HG03025 (cell line): ENCODE results near the gene RBP2.

Experiments used
- ATAC-seq: cut with Tn5 transposase; IDR thresholded peaks from one replicate; pipeline ENCODE4 v1.9.1; 2021; ENCODE audit warnings: mild to moderate bottlenecking, moderate library complexity; ENCODE audit not compliant: unreplicated experiment, low FRiP score

RBP2 gene

DNA sequence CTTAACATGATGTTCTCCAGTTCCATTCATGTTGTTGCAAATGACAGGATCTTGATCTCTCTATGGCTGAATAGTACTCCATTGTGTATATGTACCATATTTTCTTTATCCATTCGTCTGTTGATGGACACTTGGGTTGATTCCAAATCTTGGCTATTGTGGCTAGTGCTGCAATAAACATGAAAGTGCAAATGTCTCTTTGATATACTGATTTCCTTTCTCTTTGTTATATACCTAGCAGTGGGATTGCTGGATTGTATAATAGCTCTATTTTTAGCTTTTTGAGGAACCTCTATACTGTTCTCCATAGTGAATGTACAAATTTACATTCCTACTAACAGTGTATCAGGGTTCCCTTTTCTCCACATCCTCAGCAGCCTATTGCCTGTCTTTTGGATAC lies 5.9 kb upstream of the RBP2 start:
- ATAC-seq = no peak

DNA sequence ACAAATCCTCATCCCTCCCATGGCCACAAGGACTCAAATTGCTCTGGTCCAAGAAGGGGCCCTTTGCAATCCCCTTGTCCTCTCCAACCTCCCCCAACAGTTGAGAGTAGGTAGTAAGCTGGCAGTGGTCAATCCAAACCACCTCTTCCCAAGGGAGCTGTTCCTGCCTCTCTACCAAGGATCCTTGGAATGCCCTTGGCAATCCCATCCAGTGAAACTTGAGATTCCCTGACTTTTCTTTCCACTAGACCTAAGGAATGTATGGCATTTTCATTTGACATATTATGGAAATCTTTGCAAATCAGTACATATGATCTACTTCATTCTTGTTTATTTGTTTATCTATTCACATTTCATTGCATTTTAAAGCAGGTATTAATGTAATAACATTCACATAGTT lies 4.8 kb upstream of the RBP2 start:
- no peak for ATAC-seq

DNA sequence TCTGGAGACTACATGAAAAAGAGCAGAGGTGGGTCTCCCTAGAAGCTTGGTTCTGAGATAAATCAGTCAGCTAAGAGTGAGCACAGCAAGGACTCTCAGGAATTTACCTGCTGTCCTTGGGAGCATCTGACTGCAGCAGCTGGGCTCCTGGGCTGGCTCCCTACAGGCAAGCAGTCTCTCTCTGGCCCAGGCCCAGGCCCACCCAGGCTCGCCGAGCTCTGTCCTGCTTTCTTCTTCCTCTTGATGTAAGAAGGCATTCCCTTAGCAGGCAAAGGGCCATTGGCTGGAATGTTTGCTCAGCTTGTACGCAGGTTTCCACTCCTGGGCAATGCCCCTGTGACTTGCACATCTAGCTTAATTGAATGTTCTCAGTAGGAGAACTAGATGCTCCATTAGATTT lies 4.3 kb upstream of the RBP2 start:
- ATAC-seq = no peak

DNA sequence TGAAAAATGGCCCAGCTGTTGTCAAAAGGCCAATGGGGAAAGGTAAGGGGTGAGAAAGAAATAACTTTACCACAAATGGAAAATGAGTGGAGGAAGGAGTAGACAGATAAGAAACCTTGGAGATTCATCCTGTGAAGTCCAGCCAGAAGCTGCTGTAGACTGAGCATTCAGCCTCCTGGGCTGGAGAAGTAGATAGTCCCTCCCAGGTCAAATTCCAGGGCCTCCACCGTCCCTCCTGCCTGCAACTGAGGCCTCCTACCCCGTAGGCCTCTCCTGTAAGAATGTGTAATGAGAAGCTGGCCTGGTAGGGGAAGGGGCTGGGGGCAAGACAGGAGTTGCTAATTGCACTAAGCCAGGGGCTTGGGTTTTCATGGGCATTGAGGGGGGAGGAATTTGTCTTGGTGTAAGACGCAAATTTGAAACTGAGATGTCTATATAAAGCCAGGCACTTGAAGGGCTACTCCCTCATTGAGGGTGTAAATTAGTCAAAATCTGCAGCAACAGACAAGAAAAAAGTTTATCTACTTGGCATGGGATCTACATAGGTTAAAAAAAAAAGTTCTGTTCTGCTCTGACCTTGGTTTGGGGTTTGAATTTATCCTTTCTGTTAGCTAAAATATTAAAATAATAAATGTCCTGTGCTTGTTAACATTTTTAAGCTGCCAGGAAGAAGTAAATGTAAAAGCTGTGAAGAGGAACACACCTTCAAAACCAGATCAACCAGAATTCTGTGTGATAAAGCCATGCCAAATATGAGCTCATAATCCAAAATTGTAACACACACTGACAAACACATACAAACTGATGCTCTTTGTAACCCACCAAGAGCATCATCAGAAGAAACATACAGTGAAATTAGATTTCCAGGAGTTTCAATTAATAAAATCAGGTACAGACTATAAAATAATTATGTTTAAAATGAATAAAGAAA lies 1.7 kb upstream of the RBP2 start:
- no peak for ATAC-seq

DNA sequence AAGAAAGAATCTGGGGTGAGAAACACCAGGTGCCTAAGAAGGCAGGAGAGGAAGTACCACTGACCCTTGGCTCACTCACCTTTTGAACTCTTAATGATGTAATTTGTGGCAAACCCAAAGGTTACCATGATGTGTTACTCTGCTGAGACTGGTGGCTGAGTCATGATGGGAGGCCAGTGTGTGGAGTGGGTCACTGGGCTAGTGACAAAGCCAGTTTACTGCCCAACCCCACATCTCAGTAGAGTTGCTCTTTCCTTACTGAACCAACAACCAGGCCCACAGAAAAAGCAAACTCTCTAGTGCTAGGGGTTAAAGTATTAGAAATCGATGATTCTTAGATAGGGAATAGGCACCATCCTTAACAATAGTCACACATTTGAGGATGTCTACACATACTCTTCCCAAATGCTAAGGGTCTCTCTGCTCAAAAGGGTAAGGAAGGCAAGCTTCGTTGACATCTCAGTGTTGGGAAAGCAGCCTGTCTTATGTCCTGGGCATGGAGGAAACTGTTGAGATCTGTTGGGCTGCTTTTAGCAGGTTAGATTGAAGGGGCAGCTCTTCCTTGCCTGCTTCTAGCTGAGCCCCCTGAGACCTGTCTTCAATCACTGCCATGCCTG lies 3.1 kb downstream of the RBP2 start:
- no peak for ATAC-seq

DNA sequence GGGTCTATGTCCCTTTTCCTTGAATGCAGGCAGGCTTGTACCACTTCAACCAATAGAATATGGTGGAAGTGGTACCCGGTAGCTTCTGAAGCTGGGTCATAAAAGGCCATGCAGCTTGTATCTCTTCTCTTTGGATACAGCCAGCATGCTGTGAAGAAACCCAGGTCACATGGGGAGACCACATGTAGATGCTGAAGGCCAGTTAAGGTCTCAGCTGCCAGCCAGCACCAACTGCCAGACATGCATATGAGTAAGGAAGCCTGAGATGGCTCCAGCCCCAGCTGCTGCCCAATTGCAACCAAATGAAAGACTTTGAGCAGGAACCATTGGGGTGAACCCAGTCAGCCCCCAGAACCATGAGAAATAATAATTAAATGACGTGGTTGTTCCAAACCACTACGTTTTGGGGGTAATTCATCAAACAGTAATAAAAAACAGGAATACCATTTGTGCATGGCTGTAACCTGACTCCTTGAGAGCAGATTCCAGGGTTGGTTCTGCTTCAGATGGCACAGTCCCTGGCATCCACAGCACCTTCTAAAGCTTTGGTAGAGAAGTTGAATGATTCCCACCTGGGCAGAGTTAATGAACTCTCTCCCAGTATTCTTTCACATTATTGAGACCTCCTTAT lies 3.8 kb downstream of the RBP2 start:
- no peak for ATAC-seq

DNA sequence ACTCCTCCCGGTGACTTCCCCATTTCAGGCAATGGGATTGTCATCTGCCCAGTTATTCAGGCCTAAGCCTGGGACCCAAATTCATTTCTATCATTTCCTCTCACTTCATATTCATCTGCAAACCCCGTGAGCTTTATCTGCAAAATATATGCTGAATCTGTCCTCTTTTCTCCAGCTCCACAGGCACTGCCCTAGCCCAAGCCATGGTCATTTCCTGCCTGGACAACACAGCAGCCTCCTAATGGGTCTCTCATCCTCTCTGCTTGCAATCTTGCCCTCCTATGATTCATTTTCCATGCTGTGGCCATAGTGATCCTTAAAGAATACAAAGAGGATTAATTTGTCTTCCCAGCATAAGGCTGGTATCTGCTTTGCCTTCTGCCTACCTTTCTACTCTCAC lies 6.1 kb downstream of the RBP2 start:
- ATAC-seq = no peak

DNA sequence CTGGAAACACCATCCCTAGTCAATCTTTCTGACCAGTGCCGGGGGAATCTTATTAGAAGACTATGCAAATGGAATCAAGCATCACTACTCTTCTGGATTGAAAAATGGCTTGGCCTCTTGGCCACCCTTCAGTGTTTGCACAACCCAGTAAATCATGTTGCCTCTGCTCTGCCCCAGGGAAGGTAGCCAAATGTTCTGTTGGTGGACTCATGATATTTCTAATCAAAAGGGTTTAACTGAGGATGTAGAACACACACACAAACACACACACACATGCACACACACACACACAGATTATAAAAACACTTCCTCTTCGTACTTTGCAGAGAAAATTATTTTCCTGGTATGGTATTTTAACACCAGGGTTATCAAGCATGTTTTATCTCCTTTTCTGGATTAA lies 7.9 kb downstream of the RBP2 start:
- ATAC-seq = no peak

DNA sequence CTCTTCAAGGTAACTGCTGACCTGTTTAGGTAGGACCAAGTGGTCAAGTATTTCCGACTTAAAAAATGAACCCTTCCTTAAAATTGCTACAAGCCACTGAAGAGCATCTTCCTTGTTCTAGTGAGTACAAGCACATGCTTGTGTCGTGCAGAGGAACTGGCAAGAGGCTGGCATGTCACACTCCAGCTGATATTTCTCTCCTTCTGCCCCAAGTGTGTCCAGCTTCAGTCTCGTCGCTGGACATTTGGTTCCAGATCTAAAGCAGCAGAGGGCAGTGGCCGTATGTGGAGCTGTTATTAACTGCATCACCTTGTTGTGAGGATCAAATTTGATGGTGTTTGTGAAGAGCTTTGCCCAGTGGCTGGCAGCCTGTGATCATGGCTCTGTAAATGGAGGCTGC lies 10.0 kb downstream of the RBP2 start:
- no peak for ATAC-seq

DNA sequence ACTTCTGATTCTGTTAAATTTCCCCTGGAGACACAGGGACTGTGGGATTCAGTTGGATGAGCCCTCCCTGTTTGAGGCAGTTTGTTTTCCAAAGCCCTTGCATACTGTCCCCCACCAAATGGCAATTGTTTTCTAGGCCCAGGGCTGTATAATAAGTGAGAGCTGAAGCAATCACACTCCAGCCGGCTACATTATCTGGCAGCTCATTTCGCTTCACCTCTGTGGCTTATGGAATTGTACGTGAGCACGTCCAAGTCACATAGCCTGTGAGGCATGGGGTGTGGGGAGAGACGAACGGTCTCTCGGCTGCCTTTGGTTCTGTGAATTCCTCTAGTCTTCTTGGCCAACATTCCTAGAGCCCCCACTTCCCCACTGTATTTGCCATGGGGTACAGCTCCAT lies 10.7 kb downstream of the RBP2 start:
- no peak for ATAC-seq

DNA sequence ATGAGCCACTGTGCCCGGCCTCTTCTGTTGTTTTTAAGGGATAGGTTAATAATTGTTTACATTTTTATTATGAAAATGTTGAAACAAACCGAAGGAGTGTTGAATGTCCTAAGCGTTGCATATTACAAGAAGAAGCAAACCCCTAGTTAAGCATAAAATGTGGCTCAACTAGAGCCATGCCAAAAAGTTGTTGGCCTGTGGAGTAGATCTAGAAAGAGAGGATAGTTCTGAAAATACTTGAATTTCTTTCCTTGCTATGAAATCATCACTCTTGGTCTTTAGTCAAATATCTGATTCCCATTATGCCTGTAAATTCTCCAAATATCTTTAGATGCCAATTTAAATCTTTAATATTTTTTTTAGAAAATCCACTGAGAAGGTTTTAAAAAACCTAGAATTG lies 12.8 kb downstream of the RBP2 start:
- no peak for ATAC-seq

DNA sequence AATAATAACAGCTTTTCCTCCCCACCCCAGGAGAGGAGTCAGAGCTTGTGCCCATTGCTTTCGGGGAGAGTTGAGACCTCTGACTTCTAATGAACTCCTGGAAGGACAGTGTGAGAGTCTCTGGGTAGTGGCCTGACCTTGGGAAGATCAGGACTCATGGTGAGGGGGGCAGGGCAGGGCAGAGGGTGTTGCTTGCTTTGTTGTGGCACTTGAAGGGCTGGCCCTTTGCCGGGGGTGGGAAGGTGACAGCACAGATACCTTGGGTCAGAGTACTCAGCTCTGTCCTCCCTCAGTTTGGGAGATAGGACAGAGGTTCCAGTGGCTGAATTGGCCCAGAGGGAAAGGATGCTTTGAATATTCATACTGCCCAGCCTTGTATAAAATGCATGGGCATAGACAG lies 15.8 kb downstream of the RBP2 start:
- ATAC-seq = no peak

DNA sequence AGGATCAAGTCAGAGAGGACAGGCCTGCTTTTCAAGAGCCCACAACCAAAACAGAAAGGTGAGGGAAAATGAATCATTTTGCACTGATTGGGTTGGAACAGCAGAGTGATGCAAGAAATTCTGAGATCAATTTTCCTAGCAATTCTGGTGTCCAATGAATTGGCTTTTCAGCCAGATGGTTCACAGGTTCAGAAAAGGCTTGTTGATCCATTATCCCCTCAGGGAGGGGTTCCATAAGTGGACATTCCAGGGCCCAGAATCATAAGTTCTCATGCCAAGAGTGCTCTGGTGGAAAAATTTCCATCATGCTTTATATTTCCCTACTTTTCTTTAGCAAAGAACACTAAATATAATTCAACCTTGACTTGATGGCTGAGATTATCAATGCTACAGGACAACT lies 16.2 kb downstream of the RBP2 start:
- no peak for ATAC-seq

DNA sequence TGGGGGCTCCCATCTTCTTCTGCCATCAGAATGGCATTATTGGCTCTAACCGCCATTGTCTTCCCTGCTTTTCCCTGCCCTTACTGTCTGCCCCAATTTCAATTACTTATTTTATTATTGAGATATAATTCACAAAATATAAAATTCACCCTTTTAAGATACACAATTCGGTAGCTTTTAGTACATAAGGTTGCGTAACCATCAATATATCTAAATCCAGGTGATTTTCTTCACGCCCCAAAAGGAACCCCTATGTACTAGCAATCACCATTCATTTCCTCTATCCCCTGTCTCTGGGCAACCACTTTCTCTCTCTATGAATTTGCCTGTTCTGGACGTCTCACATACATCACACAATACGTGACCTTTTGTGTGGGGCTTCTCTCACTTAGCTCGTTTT lies 18.0 kb downstream of the RBP2 start:
- ATAC-seq = no peak

DNA sequence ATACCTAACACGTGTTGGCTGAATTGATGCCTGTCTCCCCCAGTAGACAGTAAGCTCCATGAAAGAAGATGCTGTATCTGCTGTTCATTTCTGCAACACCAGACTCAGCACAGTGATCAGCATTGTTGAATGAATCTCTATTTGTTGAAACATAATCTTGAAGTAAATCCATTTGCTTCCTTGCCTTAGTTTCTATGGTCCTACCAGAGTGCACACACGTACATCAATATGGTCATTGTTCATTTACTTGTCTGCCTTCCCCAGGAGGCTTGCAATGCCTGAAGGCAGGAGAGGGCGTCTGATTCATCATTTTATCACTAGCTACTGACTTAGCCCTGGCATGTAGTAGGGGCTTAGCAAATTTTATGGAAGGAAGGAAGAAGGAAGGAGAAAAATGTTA lies 19.2 kb downstream of the RBP2 start:
- ATAC-seq = no peak

DNA sequence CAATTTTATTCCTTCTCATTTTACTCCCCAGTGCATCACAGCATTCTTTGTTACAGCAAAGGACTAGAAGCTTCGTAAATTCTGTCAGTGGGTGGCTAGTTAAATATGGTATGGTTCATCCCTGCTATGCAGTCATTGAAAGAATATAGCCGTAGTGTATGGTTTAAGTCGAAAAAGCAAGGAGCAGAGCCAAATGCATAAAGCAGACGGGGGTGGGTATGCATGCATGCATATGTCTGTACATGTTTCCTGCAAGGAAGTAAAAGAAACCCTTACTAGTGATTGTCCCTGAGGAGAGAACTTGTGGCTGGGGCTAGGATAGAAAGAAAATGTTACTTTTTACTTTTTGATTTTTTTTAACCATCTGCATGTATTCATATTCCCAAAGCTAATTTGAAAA lies 19.9 kb downstream of the RBP2 start:
- no peak for ATAC-seq

DNA sequence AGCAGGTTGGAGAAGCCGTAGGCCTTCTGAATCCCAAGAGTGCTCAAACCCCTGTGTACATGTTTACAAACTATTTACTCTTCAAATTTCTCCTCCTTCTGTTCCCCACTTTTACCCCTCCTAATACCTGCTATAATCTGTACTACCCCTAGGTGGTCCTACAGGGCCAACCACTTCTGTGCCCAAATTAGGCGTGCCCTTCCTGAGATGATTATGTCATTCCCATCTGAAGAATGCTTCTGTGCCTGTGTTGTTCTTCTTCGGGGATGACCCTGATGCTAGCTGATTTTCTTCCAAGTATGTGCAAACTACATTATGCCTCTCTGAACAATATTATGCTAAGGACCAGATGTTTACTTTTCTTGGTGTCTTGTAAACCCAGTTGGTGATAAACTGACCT lies 20.5 kb downstream of the RBP2 start:
- ATAC-seq = no peak

DNA sequence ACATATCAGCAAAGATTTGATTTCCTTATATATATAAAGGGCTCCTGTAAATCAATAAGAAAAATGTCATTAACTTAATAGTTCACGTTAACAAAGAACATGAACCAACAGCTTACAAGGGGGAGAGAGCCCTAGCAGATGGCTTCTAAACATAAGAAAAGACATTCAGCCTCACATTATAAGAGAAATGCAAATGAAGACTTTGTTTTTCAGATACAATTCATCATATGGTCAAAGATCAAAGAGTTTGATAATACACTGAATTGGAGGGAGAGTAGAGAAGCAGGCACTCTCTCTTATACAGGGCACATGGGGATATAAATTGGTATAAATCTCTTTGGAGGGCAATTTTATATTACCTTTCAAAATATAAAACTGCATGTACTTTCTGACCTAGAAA lies 21.1 kb downstream of the RBP2 start:
- ATAC-seq = no peak

DNA sequence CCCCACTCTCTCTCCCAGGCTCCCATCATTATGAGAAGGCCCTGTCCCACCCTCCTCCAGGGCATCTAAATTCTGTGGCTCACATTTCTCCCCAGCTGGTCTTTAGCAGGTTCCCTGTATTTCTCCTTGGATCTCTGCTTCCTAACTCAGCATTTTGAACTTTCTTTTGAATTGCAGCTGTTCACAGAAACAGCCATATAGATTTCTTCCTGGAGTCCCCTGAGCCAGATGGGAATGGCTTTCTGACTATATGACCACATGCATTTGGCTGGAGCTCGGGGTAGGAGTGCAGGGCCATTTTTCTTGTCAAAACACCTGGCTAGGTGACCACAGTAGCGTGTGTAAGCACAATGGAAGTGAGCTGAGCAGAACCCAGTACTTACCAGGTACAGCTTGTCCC lies 22.0 kb downstream of the RBP2 start:
- ATAC-seq = no peak

DNA sequence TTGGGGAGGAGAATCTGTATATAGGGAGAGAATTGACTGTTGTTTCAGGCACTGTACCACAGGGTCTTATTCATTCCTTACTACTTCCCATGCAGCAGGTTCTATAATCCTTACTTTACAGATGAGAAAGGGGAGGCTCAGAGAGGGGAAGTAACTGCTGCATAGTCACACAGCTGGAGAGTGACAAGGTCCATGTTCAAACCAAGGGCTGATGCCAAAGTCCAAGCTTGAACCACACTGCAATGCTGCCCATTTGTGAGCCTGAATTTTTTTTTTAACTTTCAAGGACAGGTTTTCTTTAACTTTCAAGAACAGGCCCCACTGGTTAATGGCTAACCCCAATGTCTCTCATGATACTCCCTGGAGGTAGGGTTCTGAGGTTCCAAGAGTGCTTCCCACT lies 26.2 kb downstream of the RBP2 start:
- no peak for ATAC-seq

DNA sequence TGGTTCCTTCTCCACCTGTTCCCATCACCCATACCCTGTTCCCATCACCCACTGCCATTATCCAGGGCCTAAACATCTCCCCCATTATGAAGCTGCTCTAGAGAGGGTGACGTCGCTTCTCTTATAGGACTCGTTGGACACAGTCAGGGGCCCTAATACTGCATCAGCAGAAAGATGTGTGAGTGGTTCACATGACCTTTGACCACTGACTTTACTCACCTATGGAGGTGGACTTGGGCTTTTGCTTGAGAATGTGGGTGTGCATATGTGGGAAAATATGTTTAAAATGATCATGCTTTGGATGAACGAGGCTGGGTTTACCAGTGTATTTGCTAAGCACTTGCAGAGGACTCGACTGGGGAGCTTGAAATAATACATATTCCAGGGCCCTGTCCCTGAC lies 26.8 kb downstream of the RBP2 start:
- no peak for ATAC-seq

DNA sequence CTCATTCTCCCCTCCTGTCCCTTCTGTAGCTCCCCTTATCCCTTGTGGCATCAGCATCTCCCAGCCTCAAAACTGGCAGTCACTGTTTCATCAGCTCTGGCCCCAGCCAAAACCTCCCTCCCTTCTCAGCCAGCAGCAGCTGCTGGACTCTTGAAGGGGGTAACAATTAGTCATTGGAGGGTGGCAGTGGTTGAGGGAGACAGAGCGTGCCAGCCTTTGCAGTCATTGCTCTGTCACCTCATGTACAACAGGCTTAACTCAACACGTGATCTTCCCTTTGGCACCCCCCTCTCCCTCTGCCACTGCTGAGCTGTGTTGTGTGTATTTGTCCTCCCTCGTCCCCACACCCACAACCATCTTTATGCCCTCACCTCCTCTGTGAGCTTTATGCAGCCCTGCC lies 28.2 kb downstream of the RBP2 start:
- ATAC-seq = no peak
